Fibroblast of the aortic adventitia (primary cell): ENCODE results near the gene APBA2. TPM values are rescaled to one million over a fixed set of nuclear protein-coding genes. Genes with fewer than 3 reads are reported as not detected.

ENCODE experiments used
- DNase-seq: peaks from one replicate; pipeline ENCODE4 v3.0.0-alpha.2; 2010; ENCODE audit warnings: low read depth
- H3K4me3 ChIP-seq: 2 replicates; pipeline ENCODE4 v1.5.1; 2011; ENCODE audit warnings: low read depth, mild to moderate bottlenecking, control low read depth, low read length, moderate library complexity
- total RNA-seq: library from RNA; depleted of rRNA; stranded (reverse); fragments of >200 nt; gene quantifications from 2 replicates; pipeline ENCODE4 v1.2.3, GENCODE V29; 2012; ENCODE audit warnings: low replicate concordance
- TF ChIP-seq, protein P1 (sequence below): IDR thresholded peaks from 2 replicates; pipeline ENCODE4 v1.5.1; 2011; ENCODE audit warnings: mild to moderate bottlenecking, low read length, control low read depth, inconsistent platforms; ENCODE audit not compliant: insufficient read depth

Gene APBA2
- total RNA-seq, 1 donor, result 1.8 TPM

DNA sequence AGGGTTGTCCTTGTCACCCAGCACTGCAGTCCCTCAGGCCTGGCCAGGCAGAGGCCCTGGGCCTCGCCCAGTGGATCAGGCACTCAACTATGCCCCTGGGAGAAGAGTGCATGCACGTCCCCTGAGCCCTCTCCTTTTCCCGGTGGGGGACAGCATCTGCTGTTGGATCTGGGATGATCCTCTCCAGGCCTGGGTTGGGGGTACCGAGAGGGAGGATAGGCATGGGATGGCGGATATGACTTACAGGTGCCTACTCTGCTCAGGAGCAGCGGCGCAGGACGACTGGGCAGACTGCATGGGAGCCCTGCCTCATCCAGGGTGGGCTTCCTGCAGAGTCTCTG, 9.0 kb upstream of the APBA2 start:
- TF ChIP-seq, protein P1, sequence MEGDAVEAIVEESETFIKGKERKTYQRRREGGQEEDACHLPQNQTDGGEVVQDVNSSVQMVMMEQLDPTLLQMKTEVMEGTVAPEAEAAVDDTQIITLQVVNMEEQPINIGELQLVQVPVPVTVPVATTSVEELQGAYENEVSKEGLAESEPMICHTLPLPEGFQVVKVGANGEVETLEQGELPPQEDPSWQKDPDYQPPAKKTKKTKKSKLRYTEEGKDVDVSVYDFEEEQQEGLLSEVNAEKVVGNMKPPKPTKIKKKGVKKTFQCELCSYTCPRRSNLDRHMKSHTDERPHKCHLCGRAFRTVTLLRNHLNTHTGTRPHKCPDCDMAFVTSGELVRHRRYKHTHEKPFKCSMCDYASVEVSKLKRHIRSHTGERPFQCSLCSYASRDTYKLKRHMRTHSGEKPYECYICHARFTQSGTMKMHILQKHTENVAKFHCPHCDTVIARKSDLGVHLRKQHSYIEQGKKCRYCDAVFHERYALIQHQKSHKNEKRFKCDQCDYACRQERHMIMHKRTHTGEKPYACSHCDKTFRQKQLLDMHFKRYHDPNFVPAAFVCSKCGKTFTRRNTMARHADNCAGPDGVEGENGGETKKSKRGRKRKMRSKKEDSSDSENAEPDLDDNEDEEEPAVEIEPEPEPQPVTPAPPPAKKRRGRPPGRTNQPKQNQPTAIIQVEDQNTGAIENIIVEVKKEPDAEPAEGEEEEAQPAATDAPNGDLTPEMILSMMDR, result no peak
- DNase-seq, result no peak
- no peak overlapping the region for H3K4me3 ChIP-seq

DNA sequence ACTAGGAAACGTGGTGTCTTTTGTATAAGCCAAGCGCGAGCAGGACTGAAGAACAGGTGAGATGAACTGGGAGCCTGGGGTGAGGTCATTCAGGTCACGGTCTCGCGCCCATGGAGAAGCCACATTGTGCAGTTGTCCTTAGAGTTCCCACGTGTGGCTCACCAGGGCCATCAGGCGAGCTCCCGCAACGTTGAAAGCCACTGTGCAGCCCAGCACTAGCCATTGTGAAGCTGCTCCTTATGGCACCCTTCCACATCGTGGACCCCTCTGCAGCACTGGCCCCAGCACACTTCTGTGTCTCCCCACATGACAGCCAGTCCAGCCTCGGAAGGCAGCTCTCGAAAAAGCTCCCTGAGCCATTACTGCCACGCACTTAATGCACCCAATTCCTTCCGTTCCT, 7.6 kb upstream of the APBA2 start:
- TF ChIP-seq, protein P1, result no peak
- DNase-seq, result no peak

DNA sequence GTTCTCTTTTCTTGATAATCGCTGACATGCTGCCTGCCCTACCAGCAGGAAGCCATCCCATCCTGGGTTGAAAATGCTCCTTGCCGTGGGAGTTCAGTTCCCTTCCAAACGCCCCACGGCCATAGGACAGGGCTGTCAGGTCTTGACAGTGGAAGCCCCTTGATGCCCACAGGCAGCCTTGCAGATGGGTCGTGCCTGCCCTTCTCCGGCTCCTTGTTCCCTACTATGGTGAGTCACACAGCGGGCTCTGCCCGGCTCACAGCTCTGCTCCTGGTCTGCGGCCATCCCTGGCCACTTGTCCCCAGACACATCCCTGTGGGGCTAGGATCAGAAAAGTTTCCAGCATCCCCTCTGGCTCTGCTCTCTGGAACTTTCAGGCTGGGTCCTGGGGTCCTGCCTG, 6.2 kb upstream of the APBA2 start:
- no peak for DNase-seq
- H3K4me3 ChIP-seq, result no peak overlapping the region
- TF ChIP-seq, protein P1, result no peak

More for the DNA sequence above, 7.6 kb upstream of the APBA2 start:
- H3K4me3 ChIP-seq, result no peak overlapping the region

DNA sequence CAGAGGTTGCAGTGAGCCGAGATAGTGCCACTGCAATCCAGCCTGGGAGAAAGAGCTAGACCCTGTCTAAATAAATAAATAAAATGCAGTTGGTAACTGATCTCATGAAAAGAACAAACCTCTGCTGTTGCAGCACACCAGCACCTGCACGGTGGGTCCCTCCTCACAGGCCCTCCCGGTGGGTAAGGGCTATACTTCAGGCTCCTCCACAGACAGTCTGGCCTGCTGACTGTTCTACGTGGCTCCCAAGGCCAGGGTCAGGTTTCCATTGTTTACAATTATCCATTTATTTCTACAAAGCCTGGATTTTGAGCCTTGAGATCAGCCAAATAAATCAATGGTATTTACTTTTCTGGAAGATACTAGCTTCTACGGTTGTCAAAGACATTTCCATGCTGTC, 5.1 kb upstream of the APBA2 start:
- TF ChIP-seq, protein P1, result no peak
- no peak for DNase-seq
- H3K4me3 ChIP-seq, result no peak overlapping the region

DNA sequence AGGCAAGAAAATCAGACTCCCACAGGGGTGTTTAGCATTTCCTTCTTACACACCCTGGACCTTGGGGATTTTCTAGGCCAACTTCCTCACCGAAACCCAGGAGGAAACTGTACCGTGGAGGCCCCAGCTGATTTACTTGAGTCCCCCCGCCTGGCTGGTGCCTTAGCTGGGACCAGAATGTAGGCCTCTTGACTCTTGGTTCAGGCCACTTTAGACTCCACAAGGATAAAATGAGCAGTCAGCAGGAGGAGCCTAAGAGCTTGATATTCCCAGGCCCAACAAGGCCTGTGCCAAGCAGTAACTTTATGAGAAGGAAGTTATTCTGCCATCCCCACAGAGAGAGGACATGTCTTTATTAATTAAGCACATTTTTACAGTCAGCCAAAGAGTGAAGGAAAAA, 4.6 kb upstream of the APBA2 start:
- no peak overlapping the region for H3K4me3 ChIP-seq
- DNase-seq, result no peak
- TF ChIP-seq, protein P1, result no peak

DNA sequence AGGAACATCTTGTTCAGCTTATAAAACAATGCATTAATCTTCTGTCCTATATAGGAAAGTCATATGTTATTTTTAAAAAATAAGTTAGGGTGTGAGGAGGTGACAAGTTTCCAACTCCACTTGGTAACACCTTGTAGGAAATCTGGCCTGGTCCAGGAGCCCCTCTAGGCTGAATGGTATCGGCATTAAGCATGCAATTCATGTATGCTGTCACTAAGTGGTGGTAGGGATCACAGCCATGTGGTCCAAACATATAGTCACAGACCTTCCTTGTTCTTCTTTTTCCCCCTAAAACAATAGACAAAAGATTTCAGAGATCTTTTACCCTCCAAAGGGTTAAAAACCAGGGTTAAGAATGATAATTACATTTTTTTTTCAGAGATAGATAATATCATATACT, 4.2 kb upstream of the APBA2 start:
- H3K4me3 ChIP-seq, result no peak overlapping the region
- TF ChIP-seq, protein P1, result no peak
- DNase-seq, result no peak

DNA sequence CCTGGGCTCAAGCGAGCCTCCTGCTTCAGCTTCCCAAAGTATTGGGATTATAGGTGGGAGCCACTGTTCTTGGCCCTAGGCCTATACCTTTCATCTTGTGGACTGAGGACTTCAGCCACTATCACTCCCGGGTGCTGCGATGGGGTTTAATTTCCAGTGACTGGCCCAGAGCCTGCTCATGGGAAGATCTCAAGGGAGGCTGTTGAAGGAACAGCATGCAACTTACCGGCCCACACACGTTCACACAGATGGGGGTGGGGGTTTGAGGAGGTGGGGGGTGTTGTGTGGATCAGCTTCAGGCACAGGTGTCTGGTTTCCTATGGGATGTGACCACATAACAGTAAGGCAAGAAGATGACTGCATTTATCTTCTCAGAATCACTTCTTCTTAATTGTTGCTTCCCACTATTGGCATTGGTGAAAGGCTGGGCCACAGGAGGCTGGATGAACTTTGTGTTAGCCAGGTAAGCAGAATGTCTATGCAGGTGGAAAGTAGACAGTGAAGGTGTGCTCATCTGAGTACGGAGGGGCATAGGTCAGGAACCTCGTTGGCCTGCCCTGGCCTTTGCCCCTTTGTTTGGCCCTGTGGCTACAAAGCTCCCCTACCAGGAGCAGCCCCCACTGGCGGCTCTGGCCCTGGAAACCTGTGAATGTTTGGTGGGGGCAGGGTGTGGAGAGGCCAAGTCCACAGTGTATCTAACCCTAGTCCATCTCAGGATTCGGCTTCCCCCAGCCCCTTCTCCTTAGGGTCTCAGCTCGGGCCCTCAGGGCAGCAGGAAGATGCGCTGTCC, 1.4 kb upstream of the APBA2 start:
- H3K4me3 ChIP-seq, result no peak overlapping the region

More for the DNA sequence above, 1.4 kb upstream of the APBA2 start:
- no peak for DNase-seq
- TF ChIP-seq, protein P1, result no peak
